HEK293 (cell line): ENCODE measurements around the gene PCSK5.

Experiments used
- CTCF ChIA-PET: fragments of 350-600 bp; formaldehyde crosslinking; extraction: SDS; loops from one replicate; lab custom pipeline; 2021; ENCODE audit warnings: antibody characterized with exemption; lab: Yijun Ruan, JAX
- POLR2A ChIA-PET: fragments of 300-600 bp; formaldehyde crosslinking; extraction: SDS; loops from one replicate; lab custom pipeline; 2020; ENCODE audit warnings: antibody characterized with exemption, inconsistent platforms; lab: Yijun Ruan, JAX
- H3K27ac ChIP-seq: fragments of 200-500 bp; sonication (Bioruptor generic); 2 replicates; pipeline ENCODE4 v1.5.1; 2014; ENCODE audit warnings: low read depth, low read length, control low read depth, inconsistent platforms; ENCODE audit errors: extremely low read depth
- H3K36me3 ChIP-seq, 2 experiments: fragments of 200-500 bp in 1 of 2; sonication (Bioruptor generic) in 1 of 2; 1 replicate in 1 of 2; 2 replicates in 1 of 2; pipeline ENCODE4 v1.5.1; 2014 to 2017; ENCODE audit warnings: inconsistent platforms in 2 of 2, low read length in 2 of 2; ENCODE audit not compliant: control insufficient read depth in 2 of 2, insufficient read depth in 1 of 2
- H3K4me1 ChIP-seq: fragments of 200-500 bp; sonication (Bioruptor generic); 2 replicates; pipeline ENCODE4 v1.5.1; 2014; ENCODE audit warnings: mild to moderate bottlenecking, low read length, inconsistent platforms; ENCODE audit not compliant: control insufficient read depth, insufficient read depth
- H3K4me3 ChIP-seq: 2 replicates; pipeline ENCODE4 v1.5.1; 2011; ENCODE audit warnings: low read depth, mild to moderate bottlenecking, control low read depth, low read length, moderate library complexity
- H3K9me3 ChIP-seq: fragments of 200-500 bp; sonication (Bioruptor generic); 2 replicates; pipeline ENCODE4 v1.5.1; 2014; ENCODE audit warnings: low read depth, low read length, inconsistent platforms; ENCODE audit not compliant: control insufficient read depth, insufficient read depth
- GLIS1 ChIP-seq: fragments of 450-650 bp; formaldehyde crosslinking; IDR thresholded peaks from 2 replicates; pipeline ENCODE4 v1.5.1; 2016; ENCODE audit warnings: missing biosample characterization, missing genetic modification characterization
- GLIS2 ChIP-seq: fragments of 450-650 bp; formaldehyde crosslinking; IDR thresholded peaks from 2 replicates; pipeline ENCODE4 v1.5.1; 2016; ENCODE audit warnings: missing biosample characterization, missing genetic modification characterization
- KLF1 ChIP-seq: fragments of 450-650 bp; formaldehyde crosslinking; IDR thresholded peaks from 2 replicates; pipeline ENCODE4 v1.5.1; 2016; ENCODE audit warnings: missing biosample characterization, missing genetic modification characterization
- KLF8 ChIP-seq: fragments of 450-650 bp; formaldehyde crosslinking; IDR thresholded peaks from 2 replicates; pipeline ENCODE4 v1.5.1; 2016; ENCODE audit warnings: missing biosample characterization, missing genetic modification characterization
- RBAK ChIP-seq: fragments of 450-650 bp; formaldehyde crosslinking; IDR thresholded peaks from 2 replicates; pipeline ENCODE4 v1.5.1; 2016; ENCODE audit warnings: missing biosample characterization, missing genetic modification characterization
- SCRT2 ChIP-seq: fragments of 450-650 bp; formaldehyde crosslinking; IDR thresholded peaks from 2 replicates; pipeline ENCODE4 v1.5.1; 2016; ENCODE audit warnings: missing biosample characterization, missing genetic modification characterization
- WT1 ChIP-seq: fragments of 450-650 bp; formaldehyde crosslinking; IDR thresholded peaks from 2 replicates; pipeline ENCODE4 v1.5.1; 2016; ENCODE audit warnings: missing biosample characterization, missing genetic modification characterization
- YY2 ChIP-seq: fragments of 450-650 bp; formaldehyde crosslinking; IDR thresholded peaks from 2 replicates; pipeline ENCODE4 v1.5.1; 2016; ENCODE audit warnings: missing biosample characterization, missing genetic modification characterization
- ZBTB8A ChIP-seq: fragments of 450-650 bp; formaldehyde crosslinking; IDR thresholded peaks from 2 replicates; pipeline ENCODE4 v1.5.1; 2016; ENCODE audit warnings: missing biosample characterization, missing genetic modification characterization
- ZFP3 ChIP-seq: fragments of 450-650 bp; formaldehyde crosslinking; IDR thresholded peaks from 2 replicates; pipeline ENCODE4 v1.5.1; 2016; ENCODE audit warnings: low read depth, missing biosample characterization, missing genetic modification characterization
- ZIC2 ChIP-seq: fragments of 450-650 bp; formaldehyde crosslinking; IDR thresholded peaks from 2 replicates; pipeline ENCODE4 v1.5.1; 2016; ENCODE audit warnings: missing biosample characterization, missing genetic modification characterization
- ZNF174 ChIP-seq: fragments of 450-650 bp; formaldehyde crosslinking; IDR thresholded peaks from 2 replicates; pipeline ENCODE4 v1.5.0; 2017; ENCODE audit warnings: missing biosample characterization, mild to moderate bottlenecking, missing genetic modification characterization
- ZNF2 ChIP-seq: fragments of 450-650 bp; formaldehyde crosslinking; IDR thresholded peaks from 2 replicates; pipeline ENCODE4 v1.5.1; 2016; ENCODE audit warnings: missing biosample characterization, missing genetic modification characterization
- ZNF292 ChIP-seq: fragments of 450-650 bp; formaldehyde crosslinking; IDR thresholded peaks from 2 replicates; pipeline ENCODE4 v1.5.1; 2016; ENCODE audit warnings: low read depth, missing biosample characterization, missing genetic modification characterization, borderline replicate concordance
- ZNF350 ChIP-seq: fragments of 450-650 bp; formaldehyde crosslinking; IDR thresholded peaks from 2 replicates; pipeline ENCODE4 v1.5.0; 2017; ENCODE audit warnings: missing biosample characterization, mild to moderate bottlenecking, missing genetic modification characterization
- ZNF37A ChIP-seq: fragments of 450-650 bp; IDR thresholded peaks from 2 replicates; pipeline ENCODE4 v1.5.1; 2018; ENCODE audit warnings: missing biosample characterization, missing genetic modification characterization
- ZNF48 ChIP-seq: fragments of 450-650 bp; formaldehyde crosslinking; IDR thresholded peaks from 2 replicates; pipeline ENCODE4 v1.5.1; 2016; ENCODE audit warnings: missing biosample characterization, missing genetic modification characterization
- ZNF629 ChIP-seq: fragments of 450-650 bp; formaldehyde crosslinking; IDR thresholded peaks from 2 replicates; pipeline ENCODE4 v1.5.1; 2017; ENCODE audit warnings: missing biosample characterization, missing genetic modification characterization
- ZNF747 ChIP-seq: fragments of 450-650 bp; formaldehyde crosslinking; IDR thresholded peaks from 2 replicates; pipeline ENCODE4 v1.5.1; 2016; ENCODE audit warnings: missing biosample characterization, missing genetic modification characterization
- ZNF830 ChIP-seq: fragments of 450-650 bp; IDR thresholded peaks from 2 replicates; pipeline ENCODE4 v1.5.0; 2018; ENCODE audit warnings: missing biosample characterization, missing genetic modification characterization, low read depth, mild to moderate bottlenecking, moderate library complexity
- TF ChIP-seq, protein P1 (sequence below): fragments of 450-650 bp; formaldehyde crosslinking; IDR thresholded peaks from 2 replicates; pipeline ENCODE4 v1.5.1; 2016; ENCODE audit warnings: missing biosample characterization, missing genetic modification characterization
- TF ChIP-seq, protein P2 (sequence below): fragments of 450-650 bp; formaldehyde crosslinking; IDR thresholded peaks from 2 replicates; pipeline ENCODE4 v1.5.1; 2016; ENCODE audit warnings: missing biosample characterization, missing genetic modification characterization
- TF ChIP-seq, protein P3 (sequence below): IDR thresholded peaks from 2 replicates; pipeline ENCODE4 v1.6.1; 2011; ENCODE audit warnings: mild to moderate bottlenecking, low read depth, low read length, borderline replicate concordance
- TF ChIP-seq, protein P4 (sequence below): fragments of 450-650 bp; formaldehyde crosslinking; IDR thresholded peaks from 2 replicates; pipeline ENCODE4 v1.5.1; 2017; ENCODE audit warnings: missing biosample characterization, missing genetic modification characterization
- TF ChIP-seq, protein P5 (sequence below): fragments of 450-650 bp; formaldehyde crosslinking; IDR thresholded peaks from 2 replicates; pipeline ENCODE4 v1.5.1; 2017; ENCODE audit warnings: missing biosample characterization, missing genetic modification characterization
- TF ChIP-seq, protein P6 (sequence below): fragments of 450-650 bp; formaldehyde crosslinking; IDR thresholded peaks from 2 replicates; pipeline ENCODE4 v1.5.1; 2016; ENCODE audit warnings: missing biosample characterization, missing genetic modification characterization, low read depth

PCSK5 gene

DNA sequence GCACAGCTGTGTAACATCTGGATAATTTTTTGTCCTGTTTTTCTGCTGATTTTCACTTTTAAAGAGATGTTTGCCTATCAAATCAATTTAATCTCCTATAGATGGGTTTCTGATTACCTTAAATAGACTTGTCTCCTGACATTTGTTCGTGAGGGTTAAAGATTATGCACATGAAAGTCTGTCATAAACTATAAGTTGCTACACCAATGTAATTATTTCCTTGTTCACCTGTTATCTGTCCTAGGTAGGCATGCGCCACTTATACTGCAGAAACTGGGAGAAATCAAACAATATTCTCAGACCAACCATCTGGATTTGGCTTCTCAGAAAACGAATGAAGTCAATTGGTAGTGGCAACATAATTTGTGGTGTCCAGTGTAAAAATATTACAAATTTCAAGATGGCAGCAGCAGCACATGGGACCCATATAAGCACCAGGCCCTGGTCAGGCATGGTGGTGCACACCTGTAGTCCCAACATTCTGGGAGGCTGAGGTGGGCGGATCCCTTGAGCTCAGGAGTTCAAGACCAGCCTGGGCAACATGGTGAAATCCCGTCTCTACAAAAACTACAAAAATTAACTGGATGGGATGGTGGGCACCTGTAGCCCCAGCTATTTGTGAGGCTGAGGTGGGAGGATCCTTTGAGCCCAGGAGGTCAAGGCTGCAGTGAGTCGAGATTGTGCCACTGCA lies 483.5 kb downstream of the PCSK5 start:
- TF ChIP-seq ZBTB8A (no peak), ZNF37A (no peak), ZNF747 (tag by site-specific recombination) (no peak), GLIS2 (tag by site-specific recombination) (no peak), ZNF2 (tag by site-specific recombination) (no peak), ZNF48 (tag by site-specific recombination) (no peak), YY2 (tag by site-specific recombination) (no peak), SCRT2 (tag by site-specific recombination) (no peak), ZFP3 (tag by site-specific recombination) (no peak), ZNF174 (tag by site-specific recombination) (no peak), RBAK (no peak), ZNF292 (tag by site-specific recombination) (no peak), ZIC2 (tag by site-specific recombination) (no peak), GLIS1 (no peak), WT1 (tag by site-specific recombination) (no peak), ZNF830 (no peak)
- TF ChIP-seq, protein P1, sequence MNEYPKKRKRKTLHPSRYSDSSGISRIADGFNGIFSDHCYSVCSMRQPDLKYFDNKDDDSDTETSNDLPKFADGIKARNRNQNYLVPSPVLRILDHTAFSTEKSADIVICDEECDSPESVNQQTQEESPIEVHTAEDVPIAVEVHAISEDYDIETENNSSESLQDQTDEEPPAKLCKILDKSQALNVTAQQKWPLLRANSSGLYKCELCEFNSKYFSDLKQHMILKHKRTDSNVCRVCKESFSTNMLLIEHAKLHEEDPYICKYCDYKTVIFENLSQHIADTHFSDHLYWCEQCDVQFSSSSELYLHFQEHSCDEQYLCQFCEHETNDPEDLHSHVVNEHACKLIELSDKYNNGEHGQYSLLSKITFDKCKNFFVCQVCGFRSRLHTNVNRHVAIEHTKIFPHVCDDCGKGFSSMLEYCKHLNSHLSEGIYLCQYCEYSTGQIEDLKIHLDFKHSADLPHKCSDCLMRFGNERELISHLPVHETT (tag by site-specific recombination), result no peak
- TF ChIP-seq, protein P2, sequence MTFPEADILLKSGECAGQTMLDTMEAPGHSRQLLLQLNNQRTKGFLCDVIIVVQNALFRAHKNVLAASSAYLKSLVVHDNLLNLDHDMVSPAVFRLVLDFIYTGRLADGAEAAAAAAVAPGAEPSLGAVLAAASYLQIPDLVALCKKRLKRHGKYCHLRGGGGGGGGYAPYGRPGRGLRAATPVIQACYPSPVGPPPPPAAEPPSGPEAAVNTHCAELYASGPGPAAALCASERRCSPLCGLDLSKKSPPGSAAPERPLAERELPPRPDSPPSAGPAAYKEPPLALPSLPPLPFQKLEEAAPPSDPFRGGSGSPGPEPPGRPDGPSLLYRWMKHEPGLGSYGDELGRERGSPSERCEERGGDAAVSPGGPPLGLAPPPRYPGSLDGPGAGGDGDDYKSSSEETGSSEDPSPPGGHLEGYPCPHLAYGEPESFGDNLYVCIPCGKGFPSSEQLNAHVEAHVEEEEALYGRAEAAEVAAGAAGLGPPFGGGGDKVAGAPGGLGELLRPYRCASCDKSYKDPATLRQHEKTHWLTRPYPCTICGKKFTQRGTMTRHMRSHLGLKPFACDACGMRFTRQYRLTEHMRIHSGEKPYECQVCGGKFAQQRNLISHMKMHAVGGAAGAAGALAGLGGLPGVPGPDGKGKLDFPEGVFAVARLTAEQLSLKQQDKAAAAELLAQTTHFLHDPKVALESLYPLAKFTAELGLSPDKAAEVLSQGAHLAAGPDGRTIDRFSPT (tag by site-specific recombination), result no peak
- ChIA-PET POLR2A (interaction anchor here (1.0 to 5.6 kb wide), 5 partner anchors 8 to 483 kb away, joined by 3 to 40 read pairs (median 3); partner anchors contain the start of genes PCSK5 and RFK), CTCF (interaction anchor here (0.9 to 1.0 kb wide), 3 partner anchors 10 to 285 kb away, joined by 3 to 7 read pairs (median 3); no protein-coding TSS in a partner anchor)
- Histone ChIP-seq H3K9me3 (no peaks in the 10 kb centered on the region), H3K4me3 (no peak overlapping the region), H3K36me3 (no peaks in the 10 kb centered on the region), H3K27ac (no peak overlapping the region), H3K4me1 (peaks cover 25% of the 10 kb centered on the region)

DNA sequence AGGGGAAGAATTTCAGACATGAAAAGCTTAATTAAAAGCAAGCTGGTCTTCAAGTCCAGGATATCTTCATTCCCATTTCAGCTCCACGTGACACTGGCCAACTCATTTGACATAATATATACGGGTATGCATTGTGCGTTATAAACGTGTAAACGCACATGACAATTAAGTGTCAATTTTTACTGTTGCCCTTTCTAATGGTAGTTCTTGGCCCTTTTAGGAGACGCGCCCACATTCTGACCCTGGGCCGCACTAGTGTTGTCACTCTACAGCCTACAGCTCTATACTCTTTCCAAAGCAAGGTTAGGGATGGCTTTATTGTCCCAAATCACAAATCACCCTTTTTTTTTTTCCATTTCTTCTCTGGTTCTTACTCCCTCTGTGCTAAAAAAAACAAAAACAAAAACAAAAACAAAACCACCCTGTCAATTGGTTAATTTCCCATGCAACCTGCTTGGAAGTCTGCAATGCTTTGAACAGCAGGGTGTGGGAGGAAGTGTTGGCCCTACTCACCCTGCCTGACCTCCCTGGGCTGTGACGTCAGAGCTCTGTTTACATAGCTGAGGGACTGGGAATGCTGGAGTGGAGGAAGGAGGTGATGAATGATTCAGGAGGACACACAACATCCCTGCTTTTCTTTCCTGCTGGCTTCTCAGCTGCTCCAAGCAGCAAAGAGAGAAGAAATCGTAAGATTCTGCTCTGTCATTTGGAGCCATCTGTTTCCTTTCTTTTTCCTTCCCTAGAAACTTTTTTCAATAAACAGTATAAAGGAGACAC lies 484.5 kb downstream of the PCSK5 start:
- CTCF ChIA-PET, result interaction anchor here (1.0 kb wide), 2 partner anchors 45 to 284 kb away, joined by 4 to 7 read pairs; no protein-coding TSS in a partner anchor
- no peak overlapping the region for H3K4me3 ChIP-seq
- TF ChIP-seq ZNF350 (no peak), KLF1 (tag by site-specific recombination) (0 out of 2 replicates have a peak, but pooled peaks have one; percentile 37), ZNF629 (peak; percentile 94), KLF8 (0 out of 2 replicates have a peak, but pooled peaks have one; percentile 29)
- TF ChIP-seq, protein P3, sequence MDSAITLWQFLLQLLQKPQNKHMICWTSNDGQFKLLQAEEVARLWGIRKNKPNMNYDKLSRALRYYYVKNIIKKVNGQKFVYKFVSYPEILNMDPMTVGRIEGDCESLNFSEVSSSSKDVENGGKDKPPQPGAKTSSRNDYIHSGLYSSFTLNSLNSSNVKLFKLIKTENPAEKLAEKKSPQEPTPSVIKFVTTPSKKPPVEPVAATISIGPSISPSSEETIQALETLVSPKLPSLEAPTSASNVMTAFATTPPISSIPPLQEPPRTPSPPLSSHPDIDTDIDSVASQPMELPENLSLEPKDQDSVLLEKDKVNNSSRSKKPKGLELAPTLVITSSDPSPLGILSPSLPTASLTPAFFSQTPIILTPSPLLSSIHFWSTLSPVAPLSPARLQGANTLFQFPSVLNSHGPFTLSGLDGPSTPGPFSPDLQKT, result no peak
- TF ChIP-seq, protein P4, sequence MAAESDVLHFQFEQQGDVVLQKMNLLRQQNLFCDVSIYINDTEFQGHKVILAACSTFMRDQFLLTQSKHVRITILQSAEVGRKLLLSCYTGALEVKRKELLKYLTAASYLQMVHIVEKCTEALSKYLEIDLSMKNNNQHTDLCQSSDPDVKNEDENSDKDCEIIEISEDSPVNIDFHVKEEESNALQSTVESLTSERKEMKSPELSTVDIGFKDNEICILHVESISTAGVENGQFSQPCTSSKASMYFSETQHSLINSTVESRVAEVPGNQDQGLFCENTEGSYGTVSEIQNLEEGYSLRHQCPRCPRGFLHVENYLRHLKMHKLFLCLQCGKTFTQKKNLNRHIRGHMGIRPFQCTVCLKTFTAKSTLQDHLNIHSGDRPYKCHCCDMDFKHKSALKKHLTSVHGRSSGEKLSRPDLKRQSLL, result no peak
- TF ChIP-seq, protein P5, sequence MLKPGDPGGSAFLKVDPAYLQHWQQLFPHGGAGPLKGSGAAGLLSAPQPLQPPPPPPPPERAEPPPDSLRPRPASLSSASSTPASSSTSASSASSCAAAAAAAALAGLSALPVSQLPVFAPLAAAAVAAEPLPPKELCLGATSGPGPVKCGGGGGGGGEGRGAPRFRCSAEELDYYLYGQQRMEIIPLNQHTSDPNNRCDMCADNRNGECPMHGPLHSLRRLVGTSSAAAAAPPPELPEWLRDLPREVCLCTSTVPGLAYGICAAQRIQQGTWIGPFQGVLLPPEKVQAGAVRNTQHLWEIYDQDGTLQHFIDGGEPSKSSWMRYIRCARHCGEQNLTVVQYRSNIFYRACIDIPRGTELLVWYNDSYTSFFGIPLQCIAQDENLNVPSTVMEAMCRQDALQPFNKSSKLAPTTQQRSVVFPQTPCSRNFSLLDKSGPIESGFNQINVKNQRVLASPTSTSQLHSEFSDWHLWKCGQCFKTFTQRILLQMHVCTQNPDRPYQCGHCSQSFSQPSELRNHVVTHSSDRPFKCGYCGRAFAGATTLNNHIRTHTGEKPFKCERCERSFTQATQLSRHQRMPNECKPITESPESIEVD (tag by site-specific recombination), result no peak
- TF ChIP-seq, protein P6, sequence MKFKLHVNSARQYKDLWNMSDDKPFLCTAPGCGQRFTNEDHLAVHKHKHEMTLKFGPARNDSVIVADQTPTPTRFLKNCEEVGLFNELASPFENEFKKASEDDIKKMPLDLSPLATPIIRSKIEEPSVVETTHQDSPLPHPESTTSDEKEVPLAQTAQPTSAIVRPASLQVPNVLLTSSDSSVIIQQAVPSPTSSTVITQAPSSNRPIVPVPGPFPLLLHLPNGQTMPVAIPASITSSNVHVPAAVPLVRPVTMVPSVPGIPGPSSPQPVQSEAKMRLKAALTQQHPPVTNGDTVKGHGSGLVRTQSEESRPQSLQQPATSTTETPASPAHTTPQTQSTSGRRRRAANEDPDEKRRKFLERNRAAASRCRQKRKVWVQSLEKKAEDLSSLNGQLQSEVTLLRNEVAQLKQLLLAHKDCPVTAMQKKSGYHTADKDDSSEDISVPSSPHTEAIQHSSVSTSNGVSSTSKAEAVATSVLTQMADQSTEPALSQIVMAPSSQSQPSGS (tag by site-specific recombination), result peak; percentile 78

More for the DNA sequence above, 484.5 kb downstream of the PCSK5 start:
- H3K27ac ChIP-seq, result no peak overlapping the region
- H3K4me1 ChIP-seq, result peaks cover 19% of the 10 kb centered on the region
- H3K36me3 ChIP-seq, result no peaks in the 10 kb centered on the region
- POLR2A ChIA-PET, result interaction anchor here (0.7 to 5.6 kb wide), 7 partner anchors 9 to 484 kb away, joined by 3 to 40 read pairs (median 4); partner anchors contain the start of genes PCSK5 and RFK
- H3K9me3 ChIP-seq, result no peaks in the 10 kb centered on the region
